ENCODE measurements around the gene FARSB.

DNA sequence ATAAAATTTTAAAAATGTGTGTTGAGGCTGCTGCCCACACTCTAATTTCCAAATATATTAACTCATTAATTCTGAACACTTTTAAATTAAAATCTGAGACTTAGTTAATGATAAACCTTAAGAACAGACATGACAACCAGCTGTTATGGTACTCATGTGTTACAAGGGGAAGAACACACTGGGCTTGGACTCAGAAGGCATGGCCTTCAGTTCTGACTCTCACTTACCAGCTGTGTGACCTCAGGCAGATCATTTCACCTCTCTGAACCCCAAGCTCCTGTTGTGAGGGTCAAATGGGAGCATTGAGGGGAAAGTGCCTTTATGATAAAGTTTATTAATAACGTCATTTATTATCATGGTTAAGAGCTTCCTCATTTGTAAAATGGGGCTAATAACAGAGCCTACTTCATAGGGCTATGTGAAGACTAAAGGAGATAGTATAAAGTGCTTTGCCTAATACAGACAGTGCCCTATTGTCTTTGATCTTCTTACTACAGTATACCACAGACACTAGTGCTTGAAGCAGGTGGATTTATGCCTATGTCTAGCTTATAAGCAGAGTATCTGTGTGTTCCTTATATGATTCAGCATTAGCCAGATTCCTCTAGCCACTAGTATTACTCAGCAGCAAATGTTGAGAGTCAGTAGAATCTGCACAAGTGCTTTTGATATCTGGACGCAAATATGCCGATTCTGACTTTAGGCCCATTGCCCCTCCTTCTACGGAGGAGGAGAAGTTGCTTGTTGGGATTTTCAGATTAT is 131.9 kb downstream of the FARSB start:
- TF ChIP-seq EP300 (IDR thresholded peaks at IDR 0.05) = no peak
- TF ChIP-seq, protein P1, sequence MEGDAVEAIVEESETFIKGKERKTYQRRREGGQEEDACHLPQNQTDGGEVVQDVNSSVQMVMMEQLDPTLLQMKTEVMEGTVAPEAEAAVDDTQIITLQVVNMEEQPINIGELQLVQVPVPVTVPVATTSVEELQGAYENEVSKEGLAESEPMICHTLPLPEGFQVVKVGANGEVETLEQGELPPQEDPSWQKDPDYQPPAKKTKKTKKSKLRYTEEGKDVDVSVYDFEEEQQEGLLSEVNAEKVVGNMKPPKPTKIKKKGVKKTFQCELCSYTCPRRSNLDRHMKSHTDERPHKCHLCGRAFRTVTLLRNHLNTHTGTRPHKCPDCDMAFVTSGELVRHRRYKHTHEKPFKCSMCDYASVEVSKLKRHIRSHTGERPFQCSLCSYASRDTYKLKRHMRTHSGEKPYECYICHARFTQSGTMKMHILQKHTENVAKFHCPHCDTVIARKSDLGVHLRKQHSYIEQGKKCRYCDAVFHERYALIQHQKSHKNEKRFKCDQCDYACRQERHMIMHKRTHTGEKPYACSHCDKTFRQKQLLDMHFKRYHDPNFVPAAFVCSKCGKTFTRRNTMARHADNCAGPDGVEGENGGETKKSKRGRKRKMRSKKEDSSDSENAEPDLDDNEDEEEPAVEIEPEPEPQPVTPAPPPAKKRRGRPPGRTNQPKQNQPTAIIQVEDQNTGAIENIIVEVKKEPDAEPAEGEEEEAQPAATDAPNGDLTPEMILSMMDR (IDR thresholded peaks at IDR 0.05) = no peak
- TF ChIP-seq POLR2A (IDR thresholded peaks at IDR 0.05) = no peak

Data from gastroesophageal sphincter (tissue), 3 donors.